SHP77 treated with DMSO at 0.1 percent for 48 hours (cell line): ENCODE measurements around the gene GAS2L1.

Experiments
- DNase-seq: peaks from one replicate; lab custom pipeline; 2025; lab: John Stamatoyannopoulos, UW

Gene GAS2L1

GRCh38 chr22:29327089-29327764 lies 20.8 kb downstream of the GAS2L1 start:
- DNase-seq, result no peak

- DNase-seq, result no peak
Observed at GRCh38 chr22:29328055-29328454, 21.6 kb downstream of the GAS2L1 start.

GRCh38 chr22:29328566-29329500 lies 22.4 kb downstream of the GAS2L1 start:
- DNase-seq, result peak; percentile 28

DNA sequence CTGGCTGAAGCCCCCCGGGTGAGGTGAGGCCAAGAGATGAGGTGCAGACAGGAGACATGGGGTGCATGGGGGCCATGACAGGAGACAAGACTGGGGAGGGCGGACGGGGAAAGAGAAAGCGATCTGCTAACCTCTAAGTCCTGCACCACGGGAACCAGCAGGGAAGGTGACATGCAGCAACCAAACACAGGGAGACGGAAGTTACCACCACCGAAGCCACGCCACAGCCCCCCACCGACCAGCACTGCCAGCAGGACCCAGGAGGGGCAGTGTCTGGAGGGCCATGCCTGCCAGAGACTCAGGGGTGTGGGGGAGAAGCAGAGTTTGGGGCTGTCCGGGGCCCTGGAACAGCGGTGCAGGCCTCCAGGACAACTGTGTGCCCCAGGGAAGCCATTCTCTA lies 23.1 kb downstream of the GAS2L1 start:
- DNase-seq, result no peak

- no peak for DNase-seq
Observed at GRCh38 chr22:29330291-29330690, 23.8 kb downstream of the GAS2L1 start.

DNA sequence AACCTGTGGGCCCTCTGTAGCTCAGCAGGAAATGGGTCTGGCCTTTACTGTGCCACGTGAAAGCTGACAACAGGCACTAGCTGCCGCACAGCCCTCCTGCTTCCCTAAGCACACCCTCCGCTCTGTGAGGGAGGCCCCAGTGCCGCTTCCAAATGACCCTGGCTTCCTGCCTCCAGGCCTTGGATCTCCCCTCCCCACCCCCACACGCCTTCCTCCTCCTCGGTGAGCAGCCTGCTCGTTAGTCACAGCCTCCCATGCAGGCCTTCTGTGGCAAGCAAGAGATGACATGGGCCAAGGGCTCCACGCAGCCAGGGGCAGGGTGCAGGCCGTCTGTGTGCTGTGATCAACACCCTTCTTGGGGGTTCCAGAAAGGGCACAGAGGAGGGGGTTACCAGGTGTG lies 24.3 kb downstream of the GAS2L1 start:
- DNase-seq, result no peak

DNA sequence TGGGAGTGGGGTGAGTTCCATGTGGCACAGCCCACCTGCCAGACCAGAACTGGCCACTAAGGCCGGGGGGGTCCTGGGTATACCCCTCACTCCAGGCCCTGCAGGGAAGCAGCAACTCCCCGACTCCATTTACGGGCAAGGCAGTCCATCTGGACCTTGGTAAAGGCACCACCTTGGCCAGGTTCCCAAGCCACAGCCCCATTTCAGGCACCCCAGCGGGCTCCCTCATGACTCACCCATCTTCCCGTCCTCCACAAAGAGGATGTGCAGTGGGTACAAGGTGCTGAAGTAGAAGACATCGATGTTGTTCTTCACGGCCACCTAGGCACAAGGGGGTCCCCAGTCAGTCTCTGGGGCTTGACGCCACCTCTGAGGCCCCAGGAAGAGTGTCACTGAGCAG lies 24.8 kb downstream of the GAS2L1 start:
- DNase-seq, result no peak

DNA sequence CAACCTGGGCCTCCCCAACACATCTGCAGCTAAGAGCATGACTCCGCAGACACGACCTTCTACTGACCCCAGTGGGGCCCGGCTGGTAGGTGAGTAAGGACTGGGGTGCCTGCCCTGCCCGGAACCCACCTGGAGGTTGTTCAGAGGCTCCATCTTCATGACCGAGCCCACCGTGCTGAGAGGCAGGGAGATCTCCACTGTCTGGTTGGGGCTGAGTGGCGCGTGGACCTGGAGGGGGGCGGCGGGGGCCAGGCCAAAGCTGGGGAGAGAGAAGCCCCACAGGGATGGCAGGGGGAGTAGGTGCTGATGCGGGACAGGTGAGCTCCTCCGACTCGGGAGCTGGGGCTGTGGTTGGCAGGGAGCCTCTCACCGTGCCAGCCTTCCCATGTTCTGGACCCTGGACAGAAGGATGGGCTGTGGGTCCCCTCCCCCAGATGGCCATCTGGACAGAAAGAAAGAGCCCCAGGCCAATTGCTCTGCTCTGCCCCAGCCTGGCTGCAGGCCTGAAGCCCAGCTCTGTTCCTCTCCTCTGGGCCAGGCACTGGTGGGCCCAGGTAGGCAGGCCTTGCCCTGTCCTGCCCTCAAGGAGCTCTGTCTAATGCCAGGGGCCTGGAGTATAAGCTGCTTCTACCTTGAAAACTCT lies 25.3 kb downstream of the GAS2L1 start:
- DNase-seq, result no peak

DNA sequence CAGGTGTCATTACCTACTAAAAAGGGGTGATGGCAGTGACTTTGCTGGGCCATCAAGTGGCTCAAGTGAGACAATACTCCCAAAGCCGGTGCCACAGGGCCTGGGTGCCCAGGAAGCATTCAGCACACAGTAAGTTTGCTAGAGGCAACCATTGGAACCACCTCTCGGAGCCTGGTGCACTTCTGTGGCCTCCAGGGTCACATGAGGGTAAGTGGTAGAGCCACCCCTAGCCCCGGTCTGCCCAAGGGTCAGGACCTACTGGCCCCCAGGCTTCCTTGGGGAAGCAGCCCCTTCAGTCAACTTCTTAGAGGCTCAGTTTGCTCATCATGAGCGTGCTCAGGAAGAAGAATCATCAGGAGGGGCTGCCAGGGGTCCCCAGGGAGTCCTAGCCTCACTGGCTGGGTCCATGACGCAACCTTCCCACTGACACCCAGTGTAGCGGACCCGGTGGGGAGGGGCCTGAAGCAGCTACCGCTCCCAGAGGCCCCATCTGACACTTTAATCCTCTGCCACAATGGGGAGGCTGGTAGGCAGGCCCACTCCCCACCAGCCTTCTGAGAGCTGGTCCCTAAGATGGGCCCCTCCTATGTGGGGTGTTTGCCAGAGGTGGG lies 26.5 kb downstream of the GAS2L1 start:
- DNase-seq, result no peak

DNA sequence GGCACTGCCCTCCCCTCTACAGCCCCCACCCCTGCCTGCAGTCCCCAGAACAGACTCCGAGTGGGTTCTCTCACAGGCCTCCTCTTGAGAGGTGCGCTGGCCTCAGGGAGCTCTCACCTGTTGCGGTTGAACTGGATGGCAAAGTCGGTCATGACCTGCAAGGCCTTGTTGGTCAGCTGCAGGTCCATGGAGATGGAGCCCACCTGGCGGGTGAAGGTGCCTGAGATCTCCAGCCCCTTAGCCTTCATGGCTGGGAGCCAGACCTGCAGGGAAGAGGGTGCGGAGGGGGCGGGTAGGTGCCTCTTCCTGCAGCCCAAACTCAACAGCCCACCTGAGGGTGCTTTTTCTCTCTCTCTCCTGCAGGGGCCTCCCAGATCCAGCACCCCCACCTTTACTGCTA lies 27.7 kb downstream of the GAS2L1 start:
- DNase-seq, result no peak

- peak; percentile 28 for DNase-seq
Observed at GRCh38 chr22:29334696-29335344, 28.4 kb downstream of the GAS2L1 start.

- DNase-seq, result no peak
Observed at GRCh38 chr22:29335656-29336055, 29.2 kb downstream of the GAS2L1 start.

GRCh38 chr22:29336751-29337490 lies 30.5 kb downstream of the GAS2L1 start:
- DNase-seq, result no peak

DNA sequence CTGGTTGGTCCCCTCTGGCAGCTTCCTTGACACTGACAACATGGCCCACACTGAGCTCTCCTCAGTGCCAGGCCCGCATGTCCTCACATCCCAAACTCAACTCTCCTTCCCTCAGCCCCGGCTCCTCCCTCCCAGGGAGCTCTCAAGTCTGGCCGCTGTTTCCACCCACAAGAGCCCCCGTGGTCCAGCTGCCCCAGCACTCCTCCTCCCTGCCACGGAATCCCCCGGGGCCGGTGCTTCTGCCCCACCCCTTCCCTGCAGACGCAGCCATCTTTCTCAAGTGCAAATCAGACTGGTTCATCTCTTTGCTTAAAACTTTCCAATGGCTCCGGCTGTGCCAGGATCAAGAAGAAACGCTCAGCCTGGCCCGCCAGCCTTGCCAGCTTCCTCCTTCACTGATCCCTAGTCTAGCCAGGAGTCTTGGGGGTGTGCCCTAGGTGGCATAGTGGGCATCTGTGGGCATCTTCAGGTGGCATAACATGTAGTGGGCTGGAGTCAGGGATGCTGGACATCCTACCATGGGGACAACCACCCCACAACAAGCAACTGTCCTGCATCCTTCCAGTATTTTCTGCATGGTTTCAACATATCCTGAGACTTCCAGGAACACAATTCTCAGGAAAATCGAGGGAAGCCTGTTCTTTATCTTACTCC lies 31.3 kb downstream of the GAS2L1 start:
- DNase-seq, result no peak

GRCh38 chr22:29338398-29338797 lies 31.9 kb downstream of the GAS2L1 start:
- no peak for DNase-seq

- no peak for DNase-seq
Observed at GRCh38 chr22:29339381-29340235, 33.2 kb downstream of the GAS2L1 start.

DNA sequence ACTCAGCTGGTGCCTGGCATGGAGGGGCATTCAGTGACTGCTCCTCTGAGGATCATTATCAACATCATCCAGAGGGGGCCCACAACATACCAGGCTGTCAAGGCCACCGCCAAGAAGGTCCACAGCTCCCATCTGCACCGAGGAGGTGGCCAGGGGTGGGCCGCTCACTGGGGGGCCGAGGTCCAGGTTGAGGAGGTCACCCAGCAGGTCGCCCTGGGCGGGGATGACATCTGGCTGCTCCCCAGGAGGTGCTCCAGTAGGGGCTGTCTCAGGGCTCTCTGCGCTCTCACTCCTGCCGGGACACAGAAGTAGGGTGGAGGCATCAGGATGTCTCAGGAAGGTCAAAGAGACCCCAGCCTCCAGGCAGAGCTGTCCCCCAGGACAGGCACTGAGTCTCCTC lies 34.1 kb downstream of the GAS2L1 start:
- no peak for DNase-seq

GRCh38 chr22:29341056-29341848 lies 34.8 kb downstream of the GAS2L1 start:
- DNase-seq, result no peak

DNA sequence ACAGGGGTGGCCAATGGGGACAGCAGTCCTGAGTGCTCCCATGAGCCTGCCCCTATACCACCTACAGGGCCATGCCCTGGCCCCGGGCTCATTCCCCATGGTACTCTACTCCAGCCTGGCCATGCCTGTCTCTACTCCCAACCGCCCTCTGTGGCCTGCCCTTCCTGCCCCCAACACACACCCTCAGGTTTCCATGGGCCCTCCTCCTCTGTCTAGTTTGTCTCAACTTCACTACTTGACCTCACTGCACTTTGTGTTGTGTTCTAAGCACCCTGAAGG lies 35.3 kb downstream of the GAS2L1 start:
- no peak for DNase-seq
